OCI-LY7 (cell line): ENCODE results near the gene RLF. TPM values are rescaled to one million over a fixed set of nuclear protein-coding genes. Genes with fewer than 3 reads are reported as not detected.

ENCODE experiments used
- BruUV-seq: library from RNA; stranded (reverse); fragments of 400-500 nt; replicated peaks from 2 replicates; lab custom pipeline; 2021; lab: Mats Ljungman, UMichigan
- CTCF ChIA-PET: fragments of 300-600 bp; sonication (Branson Sonifier 250); formaldehyde crosslinking; loops from one replicate; lab custom pipeline; 2022; ENCODE audit warnings: antibody characterized with exemption; ENCODE audit not compliant: unreplicated experiment; lab: Charles Lee
- POLR2A ChIA-PET: fragments of 300-600 bp; sonication (Branson Sonifier 250); formaldehyde crosslinking; loops from one replicate; lab custom pipeline; 2022; ENCODE audit warnings: antibody characterized with exemption; lab: Charles Lee
- DNase-seq: peaks from one replicate; pipeline ENCODE4 v3.0.0-alpha.2; 2015; ENCODE audit warnings: low spot score
- H2AFZ ChIP-seq: fragments of 200-600 bp; sonication (generic), shearing (Covaris generic); 2 replicates; pipeline ENCODE4 v1.6.1; 2014; ENCODE audit warnings: mild to moderate bottlenecking, antibody characterized with exemption, low read length, moderate library complexity
- H3K27ac ChIP-seq: fragments of 200-600 bp; sonication (generic); 2 replicates; pipeline ENCODE4 v1.5.1; 2014; ENCODE audit warnings: mixed run types, low read depth, mild to moderate bottlenecking, moderate library complexity, low read length, inconsistent platforms; ENCODE audit not compliant: poor library complexity, severe bottlenecking
- H3K36me3 ChIP-seq: fragments of 200-600 bp; sonication (generic); 2 replicates; pipeline ENCODE4 v1.6.1; 2014; ENCODE audit warnings: mild to moderate bottlenecking, antibody characterized with exemption, low read length, moderate library complexity, mixed read lengths; ENCODE audit not compliant: insufficient read depth
- H3K4me1 ChIP-seq: fragments of 200-600 bp; sonication (generic); 2 replicates; pipeline ENCODE4 v1.5.1; 2014; ENCODE audit warnings: mild to moderate bottlenecking, low read length; ENCODE audit not compliant: insufficient read depth, poor library complexity, severe bottlenecking
- H3K4me2 ChIP-seq: fragments of 200-600 bp; sonication (generic); 2 replicates; pipeline ENCODE4 v1.6.1; 2014; ENCODE audit warnings: mild to moderate bottlenecking, low read length
- H3K4me3 ChIP-seq: fragments of 200-600 bp; sonication (generic); 2 replicates; pipeline ENCODE4 v1.5.1; 2014; ENCODE audit warnings: mild to moderate bottlenecking, low read depth, low read length; ENCODE audit not compliant: poor library complexity, severe bottlenecking
- H3K79me2 ChIP-seq: fragments of 200-600 bp; sonication (generic); 2 replicates; pipeline ENCODE4 v1.6.1; 2016; ENCODE audit warnings: low read depth, mild to moderate bottlenecking, low read length, moderate library complexity, mixed read lengths; ENCODE audit not compliant: insufficient read depth
- H3K9me2 ChIP-seq: fragments of 200-600 bp; sonication (generic); 2 replicates; pipeline ENCODE4 v1.6.1; 2016; ENCODE audit warnings: mild to moderate bottlenecking, low read length, mixed read lengths; ENCODE audit not compliant: insufficient read depth
- H3K9me3 ChIP-seq: fragments of 200-600 bp; sonication (generic); 2 replicates; pipeline ENCODE4 v1.6.1; 2014; ENCODE audit warnings: mild to moderate bottlenecking, mixed run types, low read length, mixed read lengths
- H4K20me1 ChIP-seq: fragments of 200-600 bp; sonication (generic); 2 replicates; pipeline ENCODE4 v1.6.1; 2014; ENCODE audit warnings: mild to moderate bottlenecking, antibody characterized with exemption, low read length, moderate library complexity, mixed read lengths; ENCODE audit not compliant: insufficient read depth
- CTCF ChIP-seq: fragments of 200-600 bp; sonication (generic); conservative IDR thresholded peaks from 2 replicates; pipeline ENCODE4 v1.5.1; 2014; ENCODE audit warnings: mild to moderate bottlenecking, antibody characterized with exemption, low read length, moderate library complexity, mixed read lengths
- EZH2phosphoT487 ChIP-seq: fragments of 200-600 bp; sonication (generic); IDR thresholded peaks from 2 replicates; pipeline ENCODE4 v1.6.1; 2018; ENCODE audit warnings: low read depth, borderline replicate concordance, mild to moderate bottlenecking, mixed run types, antibody characterized with exemption, low read length, moderate library complexity, mixed read lengths
- intact Hi-C: fragments of 100-400 bp; cut with micrococcal nuclease; formaldehyde crosslinking; loops from one replicate; pipeline ENCODE4 v1.10.0; 2022; ENCODE audit not compliant: unreplicated experiment
- total RNA-seq, 2 experiments: library from RNA; depleted of rRNA in 1 of 2; stranded (reverse); fragments of >200 nt in 1 of 2; shearing (Covaris generic) in 1 of 2; gene quantifications; 2 replicates each; pipeline ENCODE4 v1.2.3, GENCODE V29; 2014 to 2022

RLF gene
- total RNA-seq, 2 experiments from 2014 or later, result 16.9 to 22.5 TPM

GRCh38 chr1:40133839-40134238 lies 27.3 kb upstream of the RLF start:
- Histone ChIP-seq H2AFZ (no peak overlapping the region), H3K36me3 (no peaks in the 10 kb centered on the region), H3K4me3 (no peak overlapping the region), H3K9me3 (peaks cover 8% of the 10 kb centered on the region; the same call in 1 of the 2 replicates), H4K20me1 (no peaks in the 10 kb centered on the region), H3K27ac (no peak overlapping the region), H3K79me2 (no peaks in the 10 kb centered on the region), H3K9me2 (no peaks in the 10 kb centered on the region), H3K4me1 (peaks cover 5% of the 10 kb centered on the region), H3K4me2 (no peak overlapping the region)
- intact Hi-C loops, result no loop called here
- TF ChIP-seq CTCF, result 0 out of 2 replicates have a peak, but pooled peaks have one; percentile 10
- no peak for TF ChIP-seq EZH2phosphoT487
- CTCF ChIA-PET, result no interaction called here
- no peak for DNase-seq
- POLR2A ChIA-PET, result no interaction called here
- no TSS peak for BruUV-seq

DNA sequence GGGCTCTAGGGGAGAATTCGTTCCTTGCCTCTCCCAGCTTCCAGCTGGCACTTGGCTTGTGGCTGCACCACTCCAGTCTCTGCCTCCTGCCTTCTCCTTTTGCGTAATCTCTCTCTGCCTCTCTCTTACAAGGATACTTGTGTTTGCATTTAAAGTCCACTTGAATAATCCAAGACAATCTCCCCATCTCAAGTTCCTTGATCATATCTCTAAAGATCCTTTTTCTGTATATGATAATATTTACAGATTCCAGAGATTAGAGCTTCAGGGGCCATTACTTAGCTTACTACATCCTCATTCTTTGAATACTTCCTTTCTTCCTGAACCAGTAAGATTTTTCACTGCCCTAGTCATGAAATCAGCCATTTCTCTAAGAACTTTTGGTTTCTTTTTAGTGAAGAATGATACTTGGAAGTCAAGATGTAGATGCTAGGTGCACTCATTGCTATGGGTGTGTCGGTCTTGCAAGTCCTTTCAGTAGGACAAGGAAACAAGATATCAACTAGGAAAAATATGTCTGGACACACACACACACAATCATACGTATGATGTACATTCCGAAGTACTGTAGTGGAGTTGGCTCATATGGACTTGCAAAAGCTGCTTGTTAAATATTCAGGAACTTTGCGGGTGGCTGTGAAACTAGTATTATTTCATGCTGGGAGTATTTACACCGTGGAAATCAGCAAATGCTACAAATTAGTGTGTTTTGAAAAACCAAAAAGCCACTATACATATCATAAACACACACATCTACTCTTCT lies 20.8 kb upstream of the RLF start:
- ChIA-PET CTCF (no interaction called here), POLR2A (no interaction called here)
- no TSS peak for BruUV-seq
- no peak overlapping the region for H3K4me3 ChIP-seq
- no peaks in the 10 kb centered on the region for H3K4me1 ChIP-seq
- H3K4me2 ChIP-seq, result no peak overlapping the region
- H2AFZ ChIP-seq, result no peak overlapping the region
- no peak for DNase-seq
- no peaks in the 10 kb centered on the region for H3K79me2 ChIP-seq
- intact Hi-C loops, result loop anchor here (5.0 to 10.0 kb wide), 2 partner anchors 58 to 294 kb away; no protein-coding TSS in a partner anchor
- no peaks in the 10 kb centered on the region for H3K9me2 ChIP-seq
- no peaks in the 10 kb centered on the region for H3K36me3 ChIP-seq
- H3K27ac ChIP-seq, result no peak overlapping the region
- TF ChIP-seq EZH2phosphoT487, result no peak
- no peak for TF ChIP-seq CTCF
- no peaks in the 10 kb centered on the region for H4K20me1 ChIP-seq
- no peaks in the 10 kb centered on the region for H3K9me3 ChIP-seq
